NCI-H460 (cell line): ENCODE measurements around the gene ERFE. TPM values are rescaled to one million over a fixed set of nuclear protein-coding genes. Genes with fewer than 3 reads are reported as not detected.
"Not testable (repeated sequence)": the region's sequence is repeated elsewhere in the genome, so short reads cannot be mapped to it uniquely, and the experiment has no call there.

Source experiments
- DNase-seq: peaks from one replicate; pipeline ENCODE4 v3.0.0-alpha.2; 2016; ENCODE audit warnings: low read depth; ENCODE audit errors: extremely low read depth
- total RNA-seq: library from RNA; depleted of rRNA; stranded (reverse); fragments of >200 nt; shearing (Covaris generic); gene quantifications from 2 replicates; pipeline ENCODE4 v1.2.3, GENCODE V29; 2014

The ERFE gene
- total RNA-seq, 1 experiment from 2014 or later = 7.7 TPM

GRCh38 chr2:238166391-238167343, 7.9 kb downstream of the ERFE start:
- DNase-seq = no peak

- DNase-seq = no peak
These were observed 8.6 kb downstream of the ERFE start for GRCh38 chr2:238167344-238167715.

GRCh38 chr2:238167761-238168160, 9.0 kb downstream of the ERFE start:
- DNase-seq = no peak

- no peak for DNase-seq
These were observed 9.7 kb downstream of the ERFE start for GRCh38 chr2:238168196-238169047.

- peak; percentile 57 for DNase-seq
These were observed 10.4 kb downstream of the ERFE start for GRCh38 chr2:238169048-238169707.

- peak; percentile 70 for DNase-seq
These were observed 11.0 kb downstream of the ERFE start for GRCh38 chr2:238169708-238170251.

- DNase-seq = no peak
These were observed 11.8 kb downstream of the ERFE start for GRCh38 chr2:238170386-238171071.

- DNase-seq = not testable (repeated sequence)
These were observed 12.3 kb downstream of the ERFE start for GRCh38 chr2:238171072-238171431.

- no peak for DNase-seq
These were observed 12.9 kb downstream of the ERFE start for GRCh38 chr2:238171575-238172187.

- DNase-seq = no peak
These were observed 13.7 kb downstream of the ERFE start for GRCh38 chr2:238172439-238172838.

GRCh38 chr2:238173692-238174091, 14.9 kb downstream of the ERFE start:
- no peak for DNase-seq

- DNase-seq = no peak
These were observed 15.5 kb downstream of the ERFE start for GRCh38 chr2:238174291-238174690.

GRCh38 chr2:238174701-238175100, 15.9 kb downstream of the ERFE start:
- DNase-seq = no peak

- no peak for DNase-seq
These were observed 17.8 kb downstream of the ERFE start for GRCh38 chr2:238176613-238177012.

- DNase-seq = no peak
These were observed 21.8 kb downstream of the ERFE start for GRCh38 chr2:238180554-238180953.

GRCh38 chr2:238182362-238182761, 23.6 kb downstream of the ERFE start:
- no peak for DNase-seq

- DNase-seq = no peak
These were observed 25.1 kb downstream of the ERFE start for GRCh38 chr2:238183821-238184220.

GRCh38 chr2:238187618-238188548, 29.1 kb downstream of the ERFE start:
- no peak for DNase-seq

- DNase-seq = no peak
These were observed 31.7 kb downstream of the ERFE start for GRCh38 chr2:238190445-238190844.
